ENCODE data around the gene DELE1.

Gene DELE1

DNA sequence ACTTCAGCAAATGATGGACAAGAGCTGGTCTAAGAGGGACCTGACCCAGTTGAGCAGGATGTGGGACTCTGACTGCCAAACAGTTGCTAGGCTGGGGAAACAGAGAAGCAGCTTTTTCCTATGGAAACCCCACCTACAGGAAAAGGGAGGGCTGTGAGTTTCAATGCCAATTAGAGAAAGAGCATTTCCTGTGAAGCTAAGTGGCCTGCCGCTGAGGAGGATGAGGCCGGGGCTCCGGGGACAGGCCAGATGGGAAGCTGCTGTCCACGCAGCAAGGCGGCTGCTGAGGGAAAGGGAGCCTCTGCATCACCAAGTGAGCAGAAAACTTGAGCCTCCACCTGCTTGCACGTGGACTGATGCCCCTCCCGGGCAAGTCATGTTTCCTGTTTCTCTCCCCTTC lies 34.4 kb downstream of the DELE1 start, which contains the start of gene PCDH12:
Gene PCDH12 (minus strand): TSS at position 90 of the 400 bp plus-strand sequence. CDS start 351 bp downstream, outside the sequence.
- TF ChIP-seq, protein P1, sequence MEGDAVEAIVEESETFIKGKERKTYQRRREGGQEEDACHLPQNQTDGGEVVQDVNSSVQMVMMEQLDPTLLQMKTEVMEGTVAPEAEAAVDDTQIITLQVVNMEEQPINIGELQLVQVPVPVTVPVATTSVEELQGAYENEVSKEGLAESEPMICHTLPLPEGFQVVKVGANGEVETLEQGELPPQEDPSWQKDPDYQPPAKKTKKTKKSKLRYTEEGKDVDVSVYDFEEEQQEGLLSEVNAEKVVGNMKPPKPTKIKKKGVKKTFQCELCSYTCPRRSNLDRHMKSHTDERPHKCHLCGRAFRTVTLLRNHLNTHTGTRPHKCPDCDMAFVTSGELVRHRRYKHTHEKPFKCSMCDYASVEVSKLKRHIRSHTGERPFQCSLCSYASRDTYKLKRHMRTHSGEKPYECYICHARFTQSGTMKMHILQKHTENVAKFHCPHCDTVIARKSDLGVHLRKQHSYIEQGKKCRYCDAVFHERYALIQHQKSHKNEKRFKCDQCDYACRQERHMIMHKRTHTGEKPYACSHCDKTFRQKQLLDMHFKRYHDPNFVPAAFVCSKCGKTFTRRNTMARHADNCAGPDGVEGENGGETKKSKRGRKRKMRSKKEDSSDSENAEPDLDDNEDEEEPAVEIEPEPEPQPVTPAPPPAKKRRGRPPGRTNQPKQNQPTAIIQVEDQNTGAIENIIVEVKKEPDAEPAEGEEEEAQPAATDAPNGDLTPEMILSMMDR (IDR thresholded peaks at IDR 0.05; ENCODE audit: low read depth, low read length, missing control alignments): no peak
- no peak for DNase-seq (ENCODE audit: low read depth)
- no peak within 1 kb of the TSS for H3K4me3 ChIP-seq (ENCODE audit: low read depth, low read length)

DNA sequence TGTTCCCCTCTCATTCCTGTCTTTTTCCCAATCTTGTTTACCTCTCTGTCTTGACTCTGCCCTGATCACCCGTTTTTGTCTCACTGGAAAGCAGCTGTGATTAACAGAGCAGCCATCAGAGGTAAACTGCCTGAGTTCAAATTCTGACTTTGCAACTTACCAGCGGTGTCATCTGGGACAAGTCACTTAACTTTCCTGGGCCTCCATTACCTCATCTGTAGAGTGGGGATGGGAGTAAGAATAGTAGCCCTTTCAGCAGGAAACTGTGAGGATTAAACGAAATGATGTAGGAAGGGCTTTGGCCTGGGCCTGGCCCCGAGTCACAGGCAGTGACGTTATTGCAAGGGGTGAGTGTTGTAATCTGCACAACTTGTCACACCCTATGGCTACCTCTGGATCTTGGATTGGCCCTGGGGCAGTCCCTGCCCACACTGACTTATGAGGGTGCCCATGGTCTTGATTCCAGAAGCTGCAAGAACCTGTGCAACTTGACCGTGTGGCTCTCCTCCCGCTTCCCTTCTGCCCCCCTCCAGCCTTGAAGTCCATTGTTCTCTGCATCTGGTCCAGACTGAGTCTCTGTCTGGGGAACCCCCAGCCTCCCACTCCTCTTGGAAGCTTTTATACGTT lies 35.0 kb downstream of the DELE1 start:
- no peak overlapping the region for H3K4me3 ChIP-seq (ENCODE audit: low read depth, low read length)
- DNase-seq (ENCODE audit: low read depth): no peak
- TF ChIP-seq, protein P1 (IDR thresholded peaks at IDR 0.05; ENCODE audit: low read depth, low read length, missing control alignments): no peak

GRCh38 chr5:141960018-141960417 lies 36.3 kb downstream of the DELE1 start:
- TF ChIP-seq, protein P1 (IDR thresholded peaks at IDR 0.05; ENCODE audit: low read depth, low read length, missing control alignments): peak; percentile 34
- DNase-seq (ENCODE audit: low read depth): no peak
- no peak overlapping the region for H3K4me3 ChIP-seq (ENCODE audit: low read depth, low read length)

- TF ChIP-seq, protein P1 (IDR thresholded peaks at IDR 0.05; ENCODE audit: low read depth, low read length, missing control alignments): peak; percentile 84
- peak; percentile 67 for DNase-seq (ENCODE audit: low read depth)
- H3K4me3 ChIP-seq (ENCODE audit: low read depth, low read length): no peak overlapping the region
Measured at GRCh38 chr5:141960449-141961323, 37.0 kb downstream of the DELE1 start.

DNA sequence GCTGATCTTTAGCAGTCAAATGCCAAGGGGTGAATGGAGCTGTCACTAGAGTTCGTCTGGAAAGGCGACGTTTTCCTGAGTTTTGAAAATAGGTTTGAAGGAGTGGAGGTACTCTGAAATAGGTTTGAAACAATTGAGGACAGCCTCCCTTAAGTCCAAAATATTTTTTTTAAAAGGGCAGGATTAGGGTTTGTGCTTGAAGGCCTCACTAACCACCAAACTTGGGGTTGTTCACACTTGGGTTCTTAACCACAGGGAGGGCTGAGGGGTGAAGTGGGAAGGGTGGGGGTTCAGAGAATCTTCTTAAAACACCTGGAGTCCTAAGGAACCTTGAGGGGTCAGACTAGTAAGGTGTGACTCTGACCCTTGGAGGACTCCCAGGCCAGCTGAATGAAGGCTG lies 37.8 kb downstream of the DELE1 start:
- TF ChIP-seq, protein P1 (IDR thresholded peaks at IDR 0.05; ENCODE audit: low read depth, low read length, missing control alignments): no peak
- no peak for DNase-seq (ENCODE audit: low read depth)
- H3K4me3 ChIP-seq (ENCODE audit: low read depth, low read length): no peak overlapping the region

- TF ChIP-seq, protein P1 (IDR thresholded peaks at IDR 0.05; ENCODE audit: low read depth, low read length, missing control alignments): no peak
- H3K4me3 ChIP-seq (ENCODE audit: low read depth, low read length): no peak overlapping the region
- DNase-seq (ENCODE audit: low read depth): no peak
Measured at GRCh38 chr5:141963701-141964100, 40.0 kb downstream of the DELE1 start.

All from GM12864 (cell line).